Lower leg skin (tissue), 3 donors: Measurements from ENCODE around the gene NLRP1.

Experiments used
- CTCF ChIP-seq, 3 donors: fragments of 450-650 bp; IDR thresholded peaks; one replicate each; pipeline ENCODE4 v1.5.1; 2016; ENCODE audit warnings: antibody characterized with exemption in 3 of 3, mild to moderate bottlenecking in 3 of 3, moderate library complexity in 2 of 3
- POLR2A ChIP-seq, 2 donors: fragments of 450-650 bp; IDR thresholded peaks; one replicate each; pipeline ENCODE4 v1.6.1; 2016 to 2017; ENCODE audit warnings: antibody characterized with exemption in 2 of 2, mild to moderate bottlenecking in 1 of 2, moderate library complexity in 1 of 2

- no peak for TF ChIP-seq POLR2A (IDR thresholded peaks at IDR 0.05)
- no peak for TF ChIP-seq CTCF (IDR thresholded peaks at IDR 0.05)
Measured at GRCh38 chr17:5466295-5466694, 118.0 kb downstream of the NLRP1 start.
